Activated naive CD8-positive, alpha-beta T cell treated with anti-CD3 and anti-CD28 coated beads, Interleukin-2, amount 50 U/mL, for 24 hours (primary cell): ENCODE results near the gene SYT17.

Experiments used
- ATAC-seq: fragments of 150-1000 bp; cut with Tn5 transposase; one replicate; pipeline ENCODE4 v1.10.0; 2021
- DNase-seq: peaks from one replicate; pipeline ENCODE4 v3.0.0; 2021
- H3K27ac Mint-ChIP-seq: one replicate; pipeline ENCODE4 v1.8.0; 2021; ENCODE audit warnings: mild to moderate bottlenecking, mixed read lengths
- H3K27me3 Mint-ChIP-seq: one replicate; pipeline ENCODE4 v1.8.0; 2021; ENCODE audit warnings: mixed read lengths
- H3K36me3 Mint-ChIP-seq: one replicate; pipeline ENCODE4 v1.8.0; 2021; ENCODE audit warnings: low read depth, mixed read lengths
- H3K4me1 Mint-ChIP-seq: one replicate; pipeline ENCODE4 v1.8.0; 2021; ENCODE audit warnings: mixed read lengths
- H3K4me3 Mint-ChIP-seq: one replicate; pipeline ENCODE4 v1.8.0; 2021; ENCODE audit warnings: mild to moderate bottlenecking, moderate library complexity, mixed read lengths
- H3K9me3 Mint-ChIP-seq: one replicate; pipeline ENCODE4 v1.8.0; 2021; ENCODE audit warnings: mixed read lengths

SYT17 gene

DNA sequence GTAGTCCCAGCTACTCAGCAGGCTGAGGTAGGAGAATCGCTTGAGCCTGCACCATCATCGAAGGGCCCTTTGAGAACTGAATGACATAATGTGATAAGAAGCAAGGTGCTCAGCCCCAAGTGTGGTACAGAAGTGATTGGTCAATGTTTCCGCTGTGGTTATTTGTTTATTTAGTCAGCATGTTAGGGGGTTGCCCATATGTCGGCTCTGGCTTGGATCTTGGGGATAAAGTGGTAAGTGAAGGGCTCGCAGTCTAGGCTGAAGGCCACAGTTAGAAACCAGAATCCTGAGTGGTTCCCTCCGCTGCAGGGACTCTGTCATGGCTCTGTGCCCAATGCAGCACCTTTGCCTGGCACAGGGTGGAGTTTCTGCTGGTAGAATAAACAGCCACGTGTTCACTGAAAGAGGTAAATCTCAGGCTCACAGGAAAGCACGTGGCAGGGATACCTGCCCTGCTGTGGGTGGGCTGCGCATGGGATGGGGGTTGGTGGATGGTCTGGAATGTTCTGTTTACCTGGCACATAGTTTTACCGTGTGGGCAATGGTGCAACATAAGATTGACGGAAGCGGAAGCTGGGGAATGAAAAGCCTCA is 35.4 kb downstream of the SYT17 start:
- H3K4me1 Mint-ChIP-seq: no peaks in the 10 kb centered on the region
- no peak overlapping the region for H3K4me3 Mint-ChIP-seq
- H3K27ac Mint-ChIP-seq: no peak overlapping the region
- H3K36me3 Mint-ChIP-seq: no peaks in the 10 kb centered on the region
- ATAC-seq: no peak
- peaks cover 5% of the 10 kb centered on the region for H3K9me3 Mint-ChIP-seq
- H3K27me3 Mint-ChIP-seq: no peaks in the 10 kb centered on the region
- DNase-seq: no peak

DNA sequence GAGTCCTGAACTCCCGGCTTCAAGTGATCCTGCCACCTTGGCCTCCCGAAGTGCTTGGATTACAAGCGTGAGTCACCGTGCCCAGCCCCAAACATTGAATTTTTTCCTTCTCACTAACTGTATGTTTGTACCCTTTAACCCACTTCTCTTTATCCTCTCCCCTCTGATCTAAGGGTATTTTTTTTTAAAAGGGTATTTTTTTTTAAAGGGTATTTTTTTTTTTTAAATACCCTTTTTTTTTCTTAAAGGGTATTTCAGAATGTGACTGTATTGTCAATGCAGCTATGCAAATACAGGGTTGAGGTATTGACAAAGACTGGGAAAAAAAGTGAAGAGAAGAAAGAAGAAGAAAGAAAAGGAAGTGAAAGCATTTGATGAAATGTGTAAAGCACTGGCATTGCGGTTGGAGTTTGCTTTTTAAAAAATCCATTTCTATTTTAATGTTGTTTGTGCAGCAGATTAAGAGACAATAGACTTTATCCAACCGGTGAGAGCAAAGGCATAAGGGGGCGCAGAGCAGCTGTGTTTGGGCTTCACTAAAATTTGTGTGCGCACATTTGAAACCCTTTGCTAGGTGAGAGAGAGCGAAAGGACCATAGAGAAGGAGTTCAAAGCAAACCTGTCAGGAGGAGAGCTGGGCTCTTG is 42.4 kb downstream of the SYT17 start:
- DNase-seq: no peak
- Mint-ChIP-seq H3K27ac (peak overlapping the region; percentile 59), H3K4me1 (peaks cover 4% of the 10 kb centered on the region), H3K9me3 (peaks cover 8% of the 10 kb centered on the region), H3K36me3 (peaks cover 2% of the 10 kb centered on the region), H3K4me3 (no peak overlapping the region), H3K27me3 (peaks cover 3% of the 10 kb centered on the region)
- ATAC-seq: no peak

GRCh38 chr16:19210968-19211367 is 42.9 kb downstream of the SYT17 start:
- H3K4me1 Mint-ChIP-seq: peaks cover 4% of the 10 kb centered on the region
- DNase-seq (no peak), ATAC-seq (no peak)
- H3K27ac Mint-ChIP-seq: peak overlapping the region; percentile 59
- peaks cover 3% of the 10 kb centered on the region for H3K27me3 Mint-ChIP-seq
- H3K36me3 Mint-ChIP-seq: peaks cover 2% of the 10 kb centered on the region
- H3K4me3 Mint-ChIP-seq: no peak overlapping the region
- peaks cover 12% of the 10 kb centered on the region for H3K9me3 Mint-ChIP-seq

DNA sequence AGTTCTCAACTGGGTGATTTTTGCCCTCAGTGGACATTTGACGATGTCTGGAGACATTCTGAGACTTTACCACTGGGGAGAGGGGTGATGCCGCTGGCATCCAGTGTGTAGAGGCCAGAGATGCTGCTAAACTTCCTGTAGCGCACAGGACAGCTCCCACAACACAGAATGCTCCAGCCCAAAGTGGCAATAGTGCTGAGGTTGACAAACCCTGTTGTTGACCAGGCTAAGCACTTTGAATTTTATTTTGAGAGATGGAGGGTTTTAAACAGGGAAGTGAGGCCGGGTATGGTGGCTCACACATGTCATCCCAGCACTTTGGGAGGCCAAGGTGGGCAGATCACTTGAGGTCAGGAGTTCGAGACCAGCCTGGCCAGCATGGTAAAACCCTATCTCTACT is 44.0 kb downstream of the SYT17 start:
- no peak for DNase-seq
- Mint-ChIP-seq H3K36me3 (peaks cover 3% of the 10 kb centered on the region), H3K9me3 (peaks cover 19% of the 10 kb centered on the region), H3K27me3 (peaks cover 3% of the 10 kb centered on the region), H3K4me1 (peaks cover 4% of the 10 kb centered on the region), H3K27ac (no peak overlapping the region), H3K4me3 (no peak overlapping the region)
- ATAC-seq: no peak

GRCh38 chr16:19213885-19214284 is 45.8 kb downstream of the SYT17 start:
- Mint-ChIP-seq H3K9me3 (peaks cover 20% of the 10 kb centered on the region), H3K4me3 (no peak overlapping the region), H3K27ac (no peak overlapping the region), H3K36me3 (peaks cover 3% of the 10 kb centered on the region), H3K4me1 (peaks cover 4% of the 10 kb centered on the region), H3K27me3 (peaks cover 3% of the 10 kb centered on the region)
- DNase-seq (no peak), ATAC-seq (no peak)

DNA sequence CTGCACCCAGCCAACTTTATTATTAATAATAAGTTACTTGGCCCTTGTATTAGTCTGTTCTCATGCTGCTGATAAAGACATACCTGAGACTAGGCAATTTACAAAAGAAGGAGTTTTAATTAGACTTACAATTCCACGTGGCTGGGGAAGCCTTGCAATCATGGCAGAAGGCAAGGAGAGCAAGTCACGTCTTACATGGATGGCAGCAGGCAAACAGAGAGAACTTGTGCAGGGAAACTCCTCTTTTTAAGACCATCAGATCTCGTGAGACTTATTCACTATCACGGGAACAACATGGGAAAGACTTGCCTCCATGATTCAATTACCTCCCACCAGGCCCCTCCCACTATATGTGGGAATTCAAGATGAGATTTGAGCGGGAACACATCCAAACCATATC is 47.7 kb downstream of the SYT17 start:
- no peak overlapping the region for H3K4me3 Mint-ChIP-seq
- peaks cover 3% of the 10 kb centered on the region for H3K36me3 Mint-ChIP-seq
- DNase-seq (no peak), ATAC-seq (no peak)
- H3K27ac Mint-ChIP-seq: no peak overlapping the region
- H3K9me3 Mint-ChIP-seq: peaks cover 20% of the 10 kb centered on the region
- peaks cover 3% of the 10 kb centered on the region for H3K27me3 Mint-ChIP-seq
- peaks cover 2% of the 10 kb centered on the region for H3K4me1 Mint-ChIP-seq

DNA sequence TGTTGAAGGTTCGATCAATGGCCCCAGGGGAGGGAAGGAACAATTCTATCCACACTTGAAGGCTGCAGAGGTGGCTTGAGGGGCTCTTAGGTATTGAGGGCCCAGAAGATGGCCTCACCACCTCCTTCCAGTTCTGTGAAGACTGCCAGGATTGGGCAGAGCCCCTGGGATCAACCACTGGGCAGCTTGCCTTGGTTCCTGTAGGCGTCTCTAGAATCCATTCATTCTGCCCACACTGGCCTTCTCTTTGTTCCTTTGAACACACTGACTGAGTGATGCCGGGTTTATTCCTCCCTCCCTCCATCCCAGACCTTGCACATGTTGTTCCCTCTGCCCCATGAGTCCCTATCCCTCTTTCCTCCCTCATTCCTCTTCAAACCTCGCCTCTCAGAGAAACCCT is 50.5 kb downstream of the SYT17 start:
- Mint-ChIP-seq H3K4me1 (no peaks in the 10 kb centered on the region), H3K9me3 (peaks cover 11% of the 10 kb centered on the region), H3K4me3 (no peak overlapping the region), H3K36me3 (peaks cover 2% of the 10 kb centered on the region), H3K27me3 (no peaks in the 10 kb centered on the region), H3K27ac (no peak overlapping the region)
- DNase-seq: no peak
- no peak for ATAC-seq

DNA sequence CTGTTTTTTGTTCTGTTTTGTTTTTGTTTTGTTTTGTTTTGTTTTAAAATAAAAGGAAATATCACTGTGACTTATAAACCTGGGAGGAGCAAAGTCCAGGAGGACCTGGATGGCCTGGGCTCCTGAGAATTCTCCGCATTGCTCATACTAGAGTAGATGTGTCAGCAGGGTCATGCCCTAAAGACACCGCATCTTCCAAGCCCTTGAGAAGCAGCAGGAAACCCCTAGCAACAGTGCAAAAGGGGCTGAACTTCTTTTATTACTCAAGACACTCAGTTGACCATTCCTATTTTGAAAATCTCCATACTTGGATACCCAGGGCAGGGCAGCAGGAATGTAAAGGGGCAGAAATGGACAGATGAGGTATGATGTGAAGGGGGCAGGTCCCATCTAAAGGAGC is 51.8 kb downstream of the SYT17 start:
- H3K27ac Mint-ChIP-seq: no peak overlapping the region
- DNase-seq (no peak), ATAC-seq (no peak)
- H3K36me3 Mint-ChIP-seq: peaks cover 6% of the 10 kb centered on the region
- no peak overlapping the region for H3K4me3 Mint-ChIP-seq
- no peaks in the 10 kb centered on the region for H3K4me1 Mint-ChIP-seq
- peaks cover 4% of the 10 kb centered on the region for H3K27me3 Mint-ChIP-seq
- peaks cover 18% of the 10 kb centered on the region for H3K9me3 Mint-ChIP-seq

- peaks cover 4% of the 10 kb centered on the region for H3K36me3 Mint-ChIP-seq
Measured at GRCh38 chr16:19223235-19224170, 55.5 kb downstream of the SYT17 start.

DNA sequence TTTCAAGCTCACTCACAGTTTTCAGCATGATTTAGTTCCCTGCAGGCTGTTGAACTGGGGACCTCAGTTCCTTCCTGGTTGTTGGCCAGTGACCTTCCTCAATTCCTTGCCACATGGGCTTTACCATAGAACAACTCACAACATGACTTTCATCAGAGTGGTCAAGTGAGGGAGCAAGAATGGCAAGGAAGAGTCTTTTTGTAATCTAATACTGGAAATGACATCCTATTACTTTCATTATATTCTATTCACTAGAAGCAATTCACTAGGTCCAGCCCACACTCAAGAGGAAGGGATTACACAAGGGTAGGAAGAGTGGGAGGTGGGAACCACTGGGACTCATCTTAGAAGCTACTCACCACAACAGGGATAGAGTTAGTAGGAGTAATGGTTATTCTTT is 57.6 kb downstream of the SYT17 start:
- Mint-ChIP-seq H3K9me3 (peaks cover 11% of the 10 kb centered on the region), H3K36me3 (peaks cover 4% of the 10 kb centered on the region), H3K4me1 (no peaks in the 10 kb centered on the region), H3K27me3 (peaks cover 9% of the 10 kb centered on the region), H3K27ac (no peak overlapping the region), H3K4me3 (no peak overlapping the region)
- no peak for ATAC-seq
- no peak for DNase-seq

More at GRCh38 chr16:19223235-19224170, 55.5 kb downstream of the SYT17 start:
- ATAC-seq: no peak
- Mint-ChIP-seq H3K9me3 (peaks cover 11% of the 10 kb centered on the region), H3K4me3 (no peak overlapping the region), H3K4me1 (no peaks in the 10 kb centered on the region), H3K27me3 (peaks cover 9% of the 10 kb centered on the region), H3K27ac (no peak overlapping the region)
- peak; percentile 52 for DNase-seq

GRCh38 chr16:19227643-19228042 is 59.6 kb downstream of the SYT17 start:
- DNase-seq (no peak), ATAC-seq (no peak)
- Mint-ChIP-seq H3K27me3 (peaks cover 9% of the 10 kb centered on the region), H3K4me3 (no peak overlapping the region), H3K36me3 (peaks cover 4% of the 10 kb centered on the region), H3K9me3 (peaks cover 11% of the 10 kb centered on the region), H3K4me1 (no peaks in the 10 kb centered on the region), H3K27ac (no peak overlapping the region)

DNA sequence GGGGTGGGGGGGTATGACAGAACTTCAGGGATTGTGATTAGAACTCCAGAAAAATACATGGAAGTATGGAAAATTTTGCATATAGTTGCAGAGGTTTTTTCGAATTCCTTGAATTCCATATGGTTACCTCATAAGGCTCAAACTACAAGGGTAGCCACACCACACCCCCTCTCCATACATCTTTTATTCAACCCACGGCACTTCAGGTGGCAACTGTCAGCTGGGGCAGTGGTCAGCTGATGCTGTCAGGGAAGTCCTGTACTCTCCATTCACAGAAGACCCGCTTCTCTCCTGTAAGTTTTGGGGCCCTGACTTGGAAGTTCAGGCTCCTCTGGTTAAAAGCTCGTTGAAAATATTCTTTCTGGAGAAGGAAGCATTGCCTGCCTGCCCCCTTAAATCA is 60.0 kb downstream of the SYT17 start:
- no peak for ATAC-seq
- H3K27ac Mint-ChIP-seq: no peak overlapping the region
- H3K36me3 Mint-ChIP-seq: peaks cover 4% of the 10 kb centered on the region
- no peaks in the 10 kb centered on the region for H3K4me1 Mint-ChIP-seq
- peaks cover 9% of the 10 kb centered on the region for H3K27me3 Mint-ChIP-seq
- H3K9me3 Mint-ChIP-seq: peaks cover 11% of the 10 kb centered on the region
- no peak overlapping the region for H3K4me3 Mint-ChIP-seq
- DNase-seq: no peak

GRCh38 chr16:19228575-19228974 is 60.5 kb downstream of the SYT17 start:
- Mint-ChIP-seq H3K4me3 (no peak overlapping the region), H3K9me3 (peaks cover 11% of the 10 kb centered on the region), H3K27ac (no peak overlapping the region), H3K36me3 (peaks cover 4% of the 10 kb centered on the region), H3K27me3 (peaks cover 9% of the 10 kb centered on the region), H3K4me1 (no peaks in the 10 kb centered on the region)
- DNase-seq (no peak), ATAC-seq (no peak)

- no peak for ATAC-seq
- Mint-ChIP-seq H3K4me1 (no peaks in the 10 kb centered on the region), H3K9me3 (peaks cover 9% of the 10 kb centered on the region), H3K36me3 (no peaks in the 10 kb centered on the region), H3K4me3 (no peak overlapping the region), H3K27ac (no peak overlapping the region), H3K27me3 (peaks cover 5% of the 10 kb centered on the region)
- no peak for DNase-seq
Measured at GRCh38 chr16:19230575-19230974, 62.5 kb downstream of the SYT17 start.

DNA sequence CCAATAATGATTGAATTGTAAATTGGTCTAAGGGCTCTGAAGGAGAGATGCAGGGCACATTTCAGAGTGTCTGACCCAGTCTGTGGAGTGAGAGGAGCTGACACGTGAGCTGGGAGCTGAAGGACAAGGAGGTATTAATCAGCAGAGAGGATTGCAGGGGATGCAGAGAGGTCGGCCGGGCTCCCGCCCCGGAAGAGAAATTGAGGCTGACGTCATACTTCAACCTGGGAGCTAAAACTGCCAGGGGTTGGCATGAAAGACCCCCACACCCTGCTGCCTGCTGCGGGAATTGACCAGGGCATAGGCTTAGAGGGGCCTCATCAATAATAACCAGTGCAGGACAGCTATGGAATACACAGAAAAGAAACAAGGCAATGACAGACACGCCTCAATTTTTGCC is 63.8 kb downstream of the SYT17 start:
- no peak for ATAC-seq
- H3K4me1 Mint-ChIP-seq: no peaks in the 10 kb centered on the region
- H3K27ac Mint-ChIP-seq: no peak overlapping the region

More for the DNA sequence above, 63.8 kb downstream of the SYT17 start:
- Mint-ChIP-seq H3K4me3 (no peak overlapping the region), H3K9me3 (peaks cover 20% of the 10 kb centered on the region), H3K36me3 (peaks cover 2% of the 10 kb centered on the region), H3K27me3 (peaks cover 3% of the 10 kb centered on the region)
- DNase-seq: no peak
